ENCODE results near the gene ZNF219. TPM values are rescaled to one million over a fixed set of nuclear protein-coding genes. Genes with fewer than 3 reads are reported as not detected.

ZNF219 gene
- total and polyA plus RNA-seq, 2 of the 13 experiments (the other 11 are each of a cell fraction or from before 2014, with no cell fraction given): 34.5 to 36.6 TPM

DNA sequence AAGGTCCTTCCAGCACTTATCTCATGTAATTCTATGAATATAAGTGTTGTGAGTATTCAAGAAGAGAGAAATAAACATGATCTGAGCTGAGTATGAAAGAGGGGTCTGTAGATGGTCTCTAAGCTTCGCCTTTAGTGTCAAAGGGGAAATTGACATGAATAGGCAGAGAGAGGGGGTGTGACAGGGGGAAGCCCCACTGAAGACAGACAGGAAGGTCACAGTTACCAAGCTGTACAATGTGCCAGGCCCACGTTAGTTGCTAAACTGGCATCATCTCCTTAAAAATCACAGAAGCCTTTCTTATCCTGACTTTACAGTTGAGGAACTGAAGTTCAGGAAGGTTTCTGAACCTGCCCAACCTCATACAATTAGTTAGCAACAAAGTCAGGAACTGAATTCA lies 20.8 kb downstream of the ZNF219 start (continued):
- TF ChIP-seq, protein P1, sequence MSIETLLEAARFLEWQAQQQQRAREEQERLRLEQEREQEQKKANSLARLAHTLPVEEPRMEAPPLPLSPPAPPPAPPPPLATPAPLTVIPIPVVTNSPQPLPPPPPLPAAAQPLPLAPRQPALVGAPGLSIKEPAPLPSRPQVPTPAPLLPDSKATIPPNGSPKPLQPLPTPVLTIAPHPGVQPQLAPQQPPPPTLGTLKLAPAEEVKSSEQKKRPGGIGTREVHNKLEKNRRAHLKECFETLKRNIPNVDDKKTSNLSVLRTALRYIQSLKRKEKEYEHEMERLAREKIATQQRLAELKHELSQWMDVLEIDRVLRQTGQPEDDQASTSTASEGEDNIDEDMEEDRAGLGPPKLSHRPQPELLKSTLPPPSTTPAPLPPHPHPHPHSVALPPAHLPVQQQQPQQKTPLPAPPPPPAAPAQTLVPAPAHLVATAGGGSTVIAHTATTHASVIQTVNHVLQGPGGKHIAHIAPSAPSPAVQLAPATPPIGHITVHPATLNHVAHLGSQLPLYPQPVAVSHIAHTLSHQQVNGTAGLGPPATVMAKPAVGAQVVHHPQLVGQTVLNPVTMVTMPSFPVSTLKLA (IDR thresholded peaks at IDR 0.05): no peak
- TF ChIP-seq RBM39 (IDR thresholded peaks at IDR 0.05; ENCODE audit: low read depth, low read length, poor library complexity, severe bottlenecking) (no peak), ZNF496 (CRISPR knock-in tag; IDR thresholded peaks at IDR 0.05; ENCODE audit: insufficient replicate concordance) (no peak), BORCS8-MEF2B (CRISPR knock-in tag; IDR thresholded peaks at IDR 0.05) (no peak), YEATS2 (CRISPR knock-in tag; IDR thresholded peaks at IDR 0.05; ENCODE audit: borderline replicate concordance) (no peak)

DNA sequence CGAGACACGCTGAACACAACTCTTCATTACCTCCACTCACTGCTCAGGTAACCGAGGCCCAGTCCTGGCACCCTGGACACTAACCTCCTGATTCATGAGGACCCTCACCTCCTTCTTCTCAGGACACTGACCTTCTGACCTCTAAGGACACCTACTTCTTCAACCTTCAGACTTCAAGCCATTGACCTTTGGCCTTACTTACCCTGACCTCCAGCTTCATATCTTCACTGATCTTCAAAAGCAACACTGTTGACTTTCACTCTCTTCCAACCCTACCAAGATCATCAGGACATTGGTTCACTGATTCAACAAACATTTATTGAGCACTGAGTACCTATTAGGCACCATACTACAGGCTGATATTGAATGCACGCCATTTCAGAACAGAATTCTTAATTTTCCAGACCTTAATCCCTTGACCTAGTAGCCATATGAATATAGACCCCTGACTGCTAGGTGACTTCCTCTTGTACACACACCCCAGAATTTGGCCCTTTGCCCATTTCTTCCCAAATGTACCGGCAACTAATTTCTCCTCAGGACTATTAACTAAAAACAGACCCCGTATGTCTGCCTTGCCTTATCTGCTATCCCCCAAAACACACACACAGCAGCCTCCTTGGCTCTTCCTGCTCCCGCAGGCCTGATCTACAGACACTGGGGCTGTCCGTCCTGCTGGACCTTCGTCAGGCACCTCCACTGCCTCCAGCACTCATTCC lies 22.6 kb downstream of the ZNF219 start:
- DNase-seq (ENCODE audit: low spot score) (no peak), FAIRE-seq (no peak), ATAC-seq (no peak)
- POLR2A ChIA-PET: interaction anchor here (0.6 to 1.1 kb wide), 2 partner anchors 11 to 28 kb away, joined by 3 read pairs; no protein-coding TSS in a partner anchor
- Histone ChIP-seq H3K79me2 (ENCODE audit: insufficient read depth, low read length) (peaks cover 3% of the 10 kb centered on the region), H3K36me3 (replicated peaks in 1 of 2; ENCODE audit: control insufficient read depth in 1 of 2, insufficient read depth in 2 of 2, low read length in 2 of 2) (peaks cover 36 to 63% of the 10 kb centered on the region in 2 experiments), H2AFZ (ENCODE audit: low read length) (no peak overlapping the region), H3K9me3 (ENCODE audit: low read length) (no peaks in the 10 kb centered on the region), H3K4me1 (ENCODE audit: insufficient read depth, low read length) (peaks cover 20% of the 10 kb centered on the region), H4K20me1 (ENCODE audit: insufficient read depth, low read length) (no peaks in the 10 kb centered on the region), H3K27me3 (ENCODE audit: control insufficient read depth in 1 of 2, insufficient read depth in 2 of 2, low read length in 2 of 2) (no peaks in the 10 kb centered on the region; a peak in 1 of 5 replicates), H3K9ac (ENCODE audit: insufficient read depth, low read depth, low read length) (no peak overlapping the region), H3K27ac (ENCODE audit: extremely low read length, insufficient read depth, low read length) (no peak overlapping the region), H3K4me2 (ENCODE audit: low read depth, low read length) (no peak overlapping the region), H3K4me3 (replicated peaks in 1 of 3; ENCODE audit: insufficient read depth in 1 of 3, low read depth in 2 of 3, low read length in 3 of 3) (no peak overlapping the region)
- in situ Hi-C loops (cut with HindIII; ENCODE audit: extremely low pct_ligation_motif_present, low pct_unique_long_range_greater_than_20kb): no loop called here
- 86% methylated on average over 9 of the region's 9 CpGs for WGBS (ENCODE audit: low lambda C conversion rate)
- intact Hi-C loops (cut with micrococcal nuclease; ENCODE audit: unreplicated experiment): no loop called here
- CTCF ChIA-PET (ENCODE audit: low intra/inter-chr PET ratio, low total read pairs): no interaction called here
- no TSS peak for BruUV-seq (replicated peaks)
- TF ChIP-seq NR2F6 (IDR thresholded peaks at IDR 0.05) (0 out of 2 replicates have a peak, but pooled peaks have one; percentile 42), NR2F6 (CRISPR knock-in tag; IDR thresholded peaks at IDR 0.05) (no peak), ZNF557 (CRISPR knock-in tag; IDR thresholded peaks at IDR 0.05) (0 out of 2 replicates have a peak, but pooled peaks have one; percentile 29), SAFB2 (CRISPR knock-in tag; IDR thresholded peaks at IDR 0.05; ENCODE audit: borderline replicate concordance, low read depth) (no peak), ZNF205 (CRISPR knock-in tag; IDR thresholded peaks at IDR 0.05) (0 out of 2 replicates have a peak, but pooled peaks have one; percentile 40), HNF4A (CRISPR knock-in tag; IDR thresholded peaks at IDR 0.05) (peak; percentile 28; the same call in 1 of the 2 replicates)
- TF ChIP-seq, protein P2, sequence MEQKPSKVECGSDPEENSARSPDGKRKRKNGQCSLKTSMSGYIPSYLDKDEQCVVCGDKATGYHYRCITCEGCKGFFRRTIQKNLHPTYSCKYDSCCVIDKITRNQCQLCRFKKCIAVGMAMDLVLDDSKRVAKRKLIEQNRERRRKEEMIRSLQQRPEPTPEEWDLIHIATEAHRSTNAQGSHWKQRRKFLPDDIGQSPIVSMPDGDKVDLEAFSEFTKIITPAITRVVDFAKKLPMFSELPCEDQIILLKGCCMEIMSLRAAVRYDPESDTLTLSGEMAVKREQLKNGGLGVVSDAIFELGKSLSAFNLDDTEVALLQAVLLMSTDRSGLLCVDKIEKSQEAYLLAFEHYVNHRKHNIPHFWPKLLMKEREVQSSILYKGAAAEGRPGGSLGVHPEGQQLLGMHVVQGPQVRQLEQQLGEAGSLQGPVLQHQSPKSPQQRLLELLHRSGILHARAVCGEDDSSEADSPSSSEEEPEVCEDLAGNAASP (CRISPR knock-in tag; IDR thresholded peaks at IDR 0.05; ENCODE audit: borderline replicate concordance): no peak

Measured in HepG2 (cell line).